Rectal smooth muscle tissue (tissue), 1 donor: Measurements from ENCODE around the gene FAM24B.

Experiments used
- H3K27ac ChIP-seq: one replicate; pipeline ENCODE4 v1.7.0; 2013; ENCODE audit warnings: low read depth, low read length, inconsistent platforms
- H3K27me3 ChIP-seq: one replicate; pipeline ENCODE4 v1.7.0; 2013; ENCODE audit warnings: low read length; ENCODE audit not compliant: control insufficient read depth, insufficient read depth
- H3K36me3 ChIP-seq: one replicate; pipeline ENCODE4 v1.7.0; 2013; ENCODE audit warnings: low read length; ENCODE audit not compliant: control insufficient read depth, insufficient read depth
- H3K4me1 ChIP-seq: one replicate; pipeline ENCODE4 v1.7.0; 2013; ENCODE audit warnings: low read length; ENCODE audit not compliant: control insufficient read depth, insufficient read depth
- H3K4me3 ChIP-seq: one replicate; pipeline ENCODE4 v1.7.0; 2013; ENCODE audit warnings: low read length
- H3K9ac ChIP-seq: one replicate; pipeline ENCODE4 v1.7.0; 2013; ENCODE audit warnings: low read length

FAM24B gene

GRCh38 chr10:122835908-122836307, 43.5 kb downstream of the FAM24B start:
- H3K27ac ChIP-seq, result no peak overlapping the region
- H3K4me3 ChIP-seq, result no peak overlapping the region
- no peaks in the 10 kb centered on the region for H3K36me3 ChIP-seq
- no peaks in the 10 kb centered on the region for H3K4me1 ChIP-seq
- no peak overlapping the region for H3K9ac ChIP-seq
- no peaks in the 10 kb centered on the region for H3K27me3 ChIP-seq

GRCh38 chr10:122830965-122831353, 48.4 kb downstream of the FAM24B start:
- no peak overlapping the region for H3K27ac ChIP-seq
- H3K9ac ChIP-seq, result no peak overlapping the region
- H3K4me3 ChIP-seq, result no peak overlapping the region
- no peaks in the 10 kb centered on the region for H3K36me3 ChIP-seq
- H3K4me1 ChIP-seq, result no peaks in the 10 kb centered on the region
- peaks cover 2% of the 10 kb centered on the region for H3K27me3 ChIP-seq

- Histone ChIP-seq H3K27me3 (peaks cover 2% of the 10 kb centered on the region), H3K4me3 (no peak overlapping the region), H3K36me3 (no peaks in the 10 kb centered on the region), H3K4me1 (no peaks in the 10 kb centered on the region), H3K27ac (no peak overlapping the region), H3K9ac (no peak overlapping the region)
Observed at GRCh38 chr10:122830273-122830964, 49.0 kb downstream of the FAM24B start.

- H3K27ac ChIP-seq, result no peak overlapping the region
- no peaks in the 10 kb centered on the region for H3K4me1 ChIP-seq
- no peak overlapping the region for H3K9ac ChIP-seq
- peaks cover 2% of the 10 kb centered on the region for H3K27me3 ChIP-seq
- H3K36me3 ChIP-seq, result no peaks in the 10 kb centered on the region
- no peak overlapping the region for H3K4me3 ChIP-seq
Observed at GRCh38 chr10:122829454-122829853, 49.9 kb downstream of the FAM24B start.

GRCh38 chr10:122828716-122829255, 50.6 kb downstream of the FAM24B start:
- no peaks in the 10 kb centered on the region for H3K36me3 ChIP-seq
- H3K9ac ChIP-seq, result no peak overlapping the region
- no peak overlapping the region for H3K4me3 ChIP-seq
- no peak overlapping the region for H3K27ac ChIP-seq
- no peaks in the 10 kb centered on the region for H3K4me1 ChIP-seq
- H3K27me3 ChIP-seq, result peaks cover 2% of the 10 kb centered on the region

GRCh38 chr10:122827302-122827701, 52.1 kb downstream of the FAM24B start:
- H3K9ac ChIP-seq, result no peak overlapping the region
- no peaks in the 10 kb centered on the region for H3K36me3 ChIP-seq
- H3K4me1 ChIP-seq, result no peaks in the 10 kb centered on the region
- H3K4me3 ChIP-seq, result no peak overlapping the region
- H3K27ac ChIP-seq, result no peak overlapping the region
- peaks cover 2% of the 10 kb centered on the region for H3K27me3 ChIP-seq

GRCh38 chr10:122822973-122823690, 56.2 kb downstream of the FAM24B start:
- H3K9ac ChIP-seq, result no peak overlapping the region
- H3K27ac ChIP-seq, result no peak overlapping the region
- no peak overlapping the region for H3K4me3 ChIP-seq
- no peaks in the 10 kb centered on the region for H3K4me1 ChIP-seq
- peaks cover 2% of the 10 kb centered on the region for H3K27me3 ChIP-seq
- no peaks in the 10 kb centered on the region for H3K36me3 ChIP-seq

- Histone ChIP-seq H3K9ac (no peak overlapping the region), H3K27ac (no peak overlapping the region), H3K27me3 (no peaks in the 10 kb centered on the region), H3K4me1 (no peaks in the 10 kb centered on the region), H3K4me3 (no peak overlapping the region), H3K36me3 (no peaks in the 10 kb centered on the region)
Observed at GRCh38 chr10:122821808-122822207, 57.6 kb downstream of the FAM24B start.

GRCh38 chr10:122815458-122815857, 63.9 kb downstream of the FAM24B start:
- Histone ChIP-seq H3K36me3 (no peaks in the 10 kb centered on the region), H3K27me3 (no peaks in the 10 kb centered on the region), H3K4me3 (no peak overlapping the region), H3K27ac (no peak overlapping the region), H3K9ac (no peak overlapping the region), H3K4me1 (no peaks in the 10 kb centered on the region)

- Histone ChIP-seq H3K4me1 (no peaks in the 10 kb centered on the region), H3K27ac (no peak overlapping the region), H3K9ac (no peak overlapping the region), H3K4me3 (no peak overlapping the region), H3K36me3 (no peaks in the 10 kb centered on the region), H3K27me3 (no peaks in the 10 kb centered on the region)
Observed at GRCh38 chr10:122814493-122814892, 64.9 kb downstream of the FAM24B start.

- H3K27me3 ChIP-seq, result no peaks in the 10 kb centered on the region
- no peaks in the 10 kb centered on the region for H3K36me3 ChIP-seq
- no peak overlapping the region for H3K27ac ChIP-seq
- H3K4me1 ChIP-seq, result no peaks in the 10 kb centered on the region
- no peak overlapping the region for H3K4me3 ChIP-seq
- H3K9ac ChIP-seq, result no peak overlapping the region
Observed at GRCh38 chr10:122812751-122813150, 66.6 kb downstream of the FAM24B start.

- no peaks in the 10 kb centered on the region for H3K4me1 ChIP-seq
- H3K9ac ChIP-seq, result no peak overlapping the region
- no peak overlapping the region for H3K27ac ChIP-seq
- H3K27me3 ChIP-seq, result no peaks in the 10 kb centered on the region
- H3K36me3 ChIP-seq, result no peaks in the 10 kb centered on the region
- no peak overlapping the region for H3K4me3 ChIP-seq
Observed at GRCh38 chr10:122802282-122802681, 77.1 kb downstream of the FAM24B start.
